8988T (cell line): Measurements from ENCODE around the gene OGN.
"Not testable (repeated sequence)": the region's sequence is repeated elsewhere in the genome, so short reads cannot be mapped to it uniquely, and the experiment has no call there.

Experiments
- DNase-seq: peaks from one replicate; pipeline ENCODE4 v3.0.0; 2011

Gene OGN, protein sequence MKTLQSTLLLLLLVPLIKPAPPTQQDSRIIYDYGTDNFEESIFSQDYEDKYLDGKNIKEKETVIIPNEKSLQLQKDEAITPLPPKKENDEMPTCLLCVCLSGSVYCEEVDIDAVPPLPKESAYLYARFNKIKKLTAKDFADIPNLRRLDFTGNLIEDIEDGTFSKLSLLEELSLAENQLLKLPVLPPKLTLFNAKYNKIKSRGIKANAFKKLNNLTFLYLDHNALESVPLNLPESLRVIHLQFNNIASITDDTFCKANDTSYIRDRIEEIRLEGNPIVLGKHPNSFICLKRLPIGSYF

GRCh38 chr9:92404042-92404836, at the start of gene OGN:
OGN (minus strand) TSS chr9:92404578; CDS start chr9:92403407, 1,171 bp downstream.
- no peak for DNase-seq

- DNase-seq = no peak
These were observed 42.2 kb upstream of the OGN start for GRCh38 chr9:92446536-92446935.

DNA sequence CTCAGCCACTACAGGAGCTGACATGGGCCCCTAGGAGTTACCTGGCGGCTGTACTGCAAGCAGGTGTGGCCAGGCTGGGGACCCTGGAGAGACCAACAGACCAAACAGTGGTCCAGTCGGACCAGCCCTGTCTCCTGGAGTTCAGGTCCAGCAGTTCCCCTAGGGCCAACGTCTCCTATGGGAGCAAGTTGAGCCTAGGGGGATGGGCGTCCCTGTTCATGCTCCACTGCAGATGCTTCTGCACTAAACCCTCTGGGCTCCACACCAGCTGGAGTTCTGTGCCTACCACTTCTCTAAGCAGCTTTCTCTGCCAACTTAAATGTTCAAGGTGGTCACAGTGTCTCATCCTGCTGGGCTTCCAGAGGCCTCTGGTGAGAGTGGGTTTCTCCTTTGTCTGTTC, 40.5 kb upstream of the OGN start:
- no peak for DNase-seq

- DNase-seq = no peak
These were observed 36.3 kb upstream of the OGN start for GRCh38 chr9:92440751-92441046.

DNA sequence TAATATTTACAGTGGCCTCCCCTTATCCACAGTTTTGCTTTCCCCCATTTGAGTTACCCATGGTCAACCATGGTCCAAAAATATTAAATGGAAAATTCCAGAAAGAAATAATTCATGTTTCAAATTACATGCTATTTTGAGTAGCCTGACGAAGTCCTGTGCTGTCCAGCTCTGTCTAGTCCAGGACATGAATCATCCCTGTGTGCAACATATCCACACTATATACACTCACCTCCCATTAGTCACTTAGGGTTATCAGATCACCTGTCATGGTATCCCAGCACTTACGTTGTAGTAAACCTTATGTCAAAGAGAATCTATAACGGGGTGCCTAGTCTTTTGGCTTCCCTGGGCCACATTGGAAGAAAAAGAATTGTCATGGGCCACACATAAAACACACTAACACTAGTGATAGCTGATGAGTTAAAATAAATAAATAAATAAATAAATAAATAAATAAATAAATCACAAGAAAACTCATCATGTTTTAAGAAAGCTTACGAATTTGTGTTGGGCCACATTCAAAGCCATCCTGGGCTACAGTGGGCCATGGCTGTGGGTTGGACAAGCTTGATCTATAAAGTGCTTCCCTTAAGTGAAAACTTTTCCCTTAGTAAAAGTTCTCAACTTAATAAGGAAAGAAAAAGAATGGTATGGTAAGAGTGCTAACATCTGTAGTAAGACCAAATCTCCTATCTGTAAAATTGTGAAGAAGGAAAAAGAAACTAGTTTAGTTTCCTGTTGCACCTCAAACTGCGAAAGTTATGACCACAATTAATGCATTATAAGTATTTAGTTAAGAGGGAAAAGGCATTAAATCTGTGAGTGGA, 35.8 kb upstream of the OGN start:
- DNase-seq = no peak

- DNase-seq = no peak
These were observed 34.6 kb upstream of the OGN start for GRCh38 chr9:92438900-92439526.

DNA sequence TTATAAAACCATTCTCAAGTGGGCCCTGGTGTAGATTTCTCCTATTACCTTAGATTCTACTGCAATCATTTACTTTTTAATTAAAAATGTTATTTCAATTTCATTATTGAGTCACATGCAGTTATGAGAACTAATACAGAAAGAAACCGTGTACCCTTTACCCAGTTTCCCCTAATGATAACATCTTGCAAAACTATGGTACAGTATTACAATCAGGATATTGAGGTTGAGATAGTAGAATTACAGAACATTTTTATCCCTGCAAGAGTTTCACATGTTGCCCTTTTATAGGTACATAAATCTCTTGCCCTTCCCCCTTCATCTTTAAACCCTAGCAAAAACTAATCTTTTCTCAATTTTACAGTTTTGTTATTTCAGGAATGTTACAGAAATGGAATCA, 30.9 kb upstream of the OGN start:
- DNase-seq = no peak

GRCh38 chr9:92432972-92433548, 28.7 kb upstream of the OGN start:
- no peak for DNase-seq

- DNase-seq = no peak
These were observed 28.0 kb upstream of the OGN start for GRCh38 chr9:92432350-92432749.

- DNase-seq = no peak
These were observed 25.5 kb upstream of the OGN start for GRCh38 chr9:92429836-92430235.

GRCh38 chr9:92426501-92427145, 22.2 kb upstream of the OGN start:
- no peak for DNase-seq

- no peak for DNase-seq
These were observed 21.1 kb upstream of the OGN start for GRCh38 chr9:92425474-92425873.

DNA sequence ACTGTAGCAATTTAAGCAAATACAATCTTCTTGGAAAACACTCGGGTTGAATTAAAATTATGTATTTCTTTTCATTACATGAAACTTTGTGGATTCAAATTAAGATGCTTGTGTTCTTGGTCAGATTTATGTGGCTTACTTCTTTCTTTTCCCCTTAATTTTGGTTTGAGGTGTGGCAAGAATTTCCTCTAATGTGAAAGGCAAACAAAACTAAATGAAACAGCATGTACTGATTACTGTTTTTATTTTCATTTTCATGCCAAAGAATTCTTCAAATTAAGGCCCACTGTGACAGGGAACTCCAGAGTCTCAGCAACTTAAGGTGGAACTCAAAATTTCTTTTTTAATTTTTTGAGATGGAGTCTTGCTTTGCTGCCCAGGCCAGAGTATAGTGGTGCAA, 20.0 kb upstream of the OGN start, which contains the start of gene OMD:
OMD (minus strand) TSS at position 132 of the 400 bp plus-strand sequence. CDS start 6,913 bp downstream, outside the sequence.
- DNase-seq = no peak

DNA sequence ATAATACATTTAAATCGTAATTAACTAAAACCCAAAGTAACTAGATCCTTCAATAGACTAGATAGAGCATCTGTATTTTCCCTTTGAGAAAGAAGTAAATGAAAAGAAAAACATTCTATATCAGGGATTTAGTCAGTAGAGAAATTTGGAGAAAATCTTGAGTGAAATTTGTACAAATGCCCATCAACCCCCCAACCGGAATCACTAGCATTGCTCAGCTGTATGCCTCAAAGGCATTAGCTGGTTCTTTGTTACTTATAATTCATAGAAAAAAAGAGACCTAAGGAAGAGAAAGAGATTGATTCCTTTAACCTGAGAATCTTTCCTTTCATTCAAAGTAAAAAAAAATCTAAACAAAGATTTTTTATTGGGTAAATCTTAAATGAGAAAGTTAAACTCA, 19.2 kb upstream of the OGN start:
- no peak for DNase-seq

GRCh38 chr9:92422611-92423338, 18.4 kb upstream of the OGN start:
- no peak for DNase-seq

DNA sequence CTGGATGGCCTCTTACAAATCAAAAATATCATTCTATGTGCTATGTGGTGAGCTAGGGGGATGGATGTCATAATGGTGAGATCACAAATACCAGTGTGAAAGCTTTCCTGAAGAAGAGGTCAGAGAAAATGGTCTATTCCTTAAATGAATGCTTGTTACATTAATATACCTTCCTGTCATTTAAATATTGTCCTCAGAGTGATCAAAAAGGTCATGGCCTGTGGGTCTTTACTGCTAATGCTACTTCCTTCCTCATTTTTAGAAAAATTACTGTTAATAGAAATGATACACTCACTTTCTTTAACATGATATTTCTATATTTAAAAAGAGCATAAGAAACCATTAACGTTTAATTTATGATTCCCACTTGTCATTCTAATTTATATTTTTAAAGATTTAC, 10.2 kb upstream of the OGN start:
- no peak for DNase-seq

DNA sequence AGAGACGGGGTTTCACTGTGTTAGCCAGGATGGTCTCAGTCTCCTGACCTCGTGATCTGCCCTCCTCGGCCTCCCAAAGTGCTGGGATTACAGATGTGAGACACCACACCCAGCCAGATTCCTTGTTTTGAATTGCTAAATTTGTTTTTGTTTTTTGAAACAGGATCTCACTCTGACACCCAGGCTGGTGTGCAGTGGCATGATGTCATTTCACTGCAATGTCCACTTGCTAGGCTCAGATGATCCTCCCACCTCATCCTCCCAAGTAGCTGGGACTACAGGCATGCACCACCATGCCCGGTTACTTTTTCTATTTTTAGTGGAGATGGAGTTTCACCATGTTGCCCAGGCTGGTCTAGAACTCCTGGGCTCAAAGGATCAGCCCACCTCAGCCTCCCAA, 6.8 kb upstream of the OGN start:
- DNase-seq = not testable (repeated sequence)

- no peak for DNase-seq
These were observed 4.5 kb upstream of the OGN start for GRCh38 chr9:92408747-92409478.

DNA sequence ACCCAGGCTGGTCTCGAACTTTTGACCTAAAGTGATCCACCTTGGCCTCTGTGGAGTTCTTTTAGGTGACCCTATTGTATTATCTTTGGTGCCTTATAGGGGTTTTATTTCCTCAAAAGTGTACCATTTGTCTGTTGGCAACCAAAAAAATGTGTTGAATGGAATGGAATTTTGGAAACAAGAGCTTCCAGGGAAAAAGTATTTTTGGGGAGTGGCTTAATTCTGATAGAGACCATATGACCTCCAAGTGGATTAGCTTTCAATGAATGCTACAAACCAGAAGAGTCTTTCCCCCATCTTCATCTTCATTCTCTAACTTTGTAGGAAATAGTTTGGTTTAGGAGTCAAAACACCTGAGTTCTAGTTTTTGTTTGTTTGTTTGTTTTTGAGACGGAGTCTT, 3.4 kb upstream of the OGN start:
- no peak for DNase-seq

- DNase-seq = no peak
These were observed 2.1 kb upstream of the OGN start for GRCh38 chr9:92406477-92406876.

- DNase-seq = no peak
These were observed 1.4 kb upstream of the OGN start for GRCh38 chr9:92405818-92406217.
